HepG2 (cell line): ENCODE data around the gene RPTOR. TPM values are rescaled to one million over a fixed set of nuclear protein-coding genes. Genes with fewer than 3 reads are reported as not detected.

ENCODE experiments used
- ATAC-seq: fragments of 200-7000 bp; cut with Tn5 transposase; 3 replicates; pipeline ENCODE4 v1.9.1; 2020; ENCODE audit warnings: mild to moderate bottlenecking, moderate library complexity
- BruUV-seq: library from RNA; stranded (reverse); fragments of 400-500 nt; replicated peaks from 2 replicates; lab custom pipeline; 2021; lab: Mats Ljungman, UMichigan
- CTCF ChIA-PET: fragments of 300-600 bp; formaldehyde crosslinking; extraction: SDS; loops from one replicate; lab custom pipeline; 2021; ENCODE audit warnings: low total read pairs, inconsistent platforms, low intra/inter-chr PET ratio; lab: Yijun Ruan, JAX
- POLR2A ChIA-PET: fragments of 350-600 bp; sonication (Branson Sonifier 250); formaldehyde crosslinking; loops from one replicate; lab custom pipeline; 2020; ENCODE audit warnings: antibody characterized with exemption, inconsistent platforms; lab: Yijun Ruan, JAX
- DNase-seq: peaks from one replicate; pipeline ENCODE4 v3.0.0-alpha.2; 2015; ENCODE audit warnings: low spot score
- FAIRE-seq: peaks from 3 replicates; lab custom pipeline; 2011; peaks lifted over from hg19 to GRCh38; lab: Jason Lieb, UNC
- H2AFZ ChIP-seq: one replicate; pipeline ENCODE4 v1.6.1; 2011; ENCODE audit warnings: low read length, inconsistent platforms
- H3K27ac ChIP-seq: fragments of 300-600 bp; 3 replicates; pipeline ENCODE4 v1.8.0; 2011; ENCODE audit warnings: mixed run types, mild to moderate bottlenecking, mixed read lengths, low read length, inconsistent platforms; ENCODE audit not compliant: insufficient read depth; ENCODE audit errors: extremely low read length
- H3K27me3 ChIP-seq, 2 experiments: fragments of 200-600 bp in 1 of 2; 2 replicates in 1 of 2; 3 replicates in 1 of 2; pipeline versions ENCODE4 v1.6.0 to v1.8.0; 2011; ENCODE audit warnings: low read length in 2 of 2, mild to moderate bottlenecking in 2 of 2, moderate library complexity in 2 of 2, inconsistent platforms in 1 of 2; ENCODE audit not compliant: insufficient read depth in 2 of 2, control insufficient read depth in 1 of 2
- H3K36me3 ChIP-seq, 2 experiments: fragments of 200-600 bp in 1 of 2; replicated peaks in 1 of 2; 2 replicates in 1 of 2; 3 replicates in 1 of 2; pipeline versions ENCODE4 v1.5.1 to v1.8.0; 2011; ENCODE audit warnings: low read length in 2 of 2, inconsistent platforms in 1 of 2; ENCODE audit not compliant: insufficient read depth in 2 of 2, control insufficient read depth in 1 of 2
- H3K4me1 ChIP-seq: 2 replicates; pipeline ENCODE4 v1.5.1; 2012; ENCODE audit warnings: low read length, inconsistent platforms; ENCODE audit not compliant: insufficient read depth
- H3K4me2 ChIP-seq: 2 replicates; pipeline ENCODE4 v1.6.0; 2011; ENCODE audit warnings: low read depth, low read length, inconsistent platforms
- H3K4me3 ChIP-seq, 3 experiments: fragments of 200-600 bp in 1 of 3; sonication (generic), shearing (Covaris generic) in 1 of 3; replicated peaks in 1 of 3; 2 replicates each; pipeline ENCODE4 v1.5.1; 2011 to 2016; ENCODE audit warnings: low read length in 3 of 3, inconsistent platforms in 2 of 3, low read depth in 2 of 3, mild to moderate bottlenecking in 2 of 3, control low read depth in 1 of 3, mixed read lengths in 1 of 3; ENCODE audit not compliant: insufficient read depth in 1 of 3
- H3K79me2 ChIP-seq: one replicate; pipeline ENCODE4 v1.6.1; 2011; ENCODE audit warnings: low read length, inconsistent platforms; ENCODE audit not compliant: insufficient read depth
- H3K9ac ChIP-seq: 2 replicates; pipeline ENCODE4 v1.6.0; 2011; ENCODE audit warnings: mild to moderate bottlenecking, low read depth, low read length, inconsistent platforms; ENCODE audit not compliant: insufficient read depth
- H3K9me3 ChIP-seq: 2 replicates; pipeline ENCODE4 v1.5.1; 2012; ENCODE audit warnings: mild to moderate bottlenecking, low read length
- H4K20me1 ChIP-seq: 2 replicates; pipeline ENCODE4 v1.6.0; 2011; ENCODE audit warnings: inconsistent platforms, mild to moderate bottlenecking, low read length, moderate library complexity; ENCODE audit not compliant: insufficient read depth
- SCMH1 ChIP-seq: sonication (generic); formaldehyde crosslinking; IDR thresholded peaks from 2 replicates; pipeline ENCODE4 v1.9.0; 2021; ENCODE audit warnings: missing genetic modification reagents, mild to moderate bottlenecking, borderline replicate concordance
- ZNF501 ChIP-seq: sonication (generic); formaldehyde crosslinking; IDR thresholded peaks from 2 replicates; pipeline ENCODE4 v1.5.1; 2020; ENCODE audit warnings: mild to moderate bottlenecking, moderate library complexity, missing genetic modification reagents
- ZNF530 ChIP-seq: sonication (generic); formaldehyde crosslinking; IDR thresholded peaks from 2 replicates; pipeline ENCODE4 v1.5.0; 2020; ENCODE audit warnings: low read depth, mild to moderate bottlenecking, missing genetic modification reagents
- WGBS: methylation state at CpG from one replicate; pipeline ENCODE4 v1.1.6; 2017; ENCODE audit warnings: low lambda C conversion rate; 5-methylcytosine and 5-hydroxymethylcytosine counted together
- in situ Hi-C: cut with HindIII; loops from 2 replicates; pipeline ENCODE4 v1.10.0; 2017; ENCODE audit warnings: low pct_unique_long_range_greater_than_20kb; ENCODE audit not compliant: extremely low pct_ligation_motif_present
- intact Hi-C: fragments of 100-400 bp; cut with micrococcal nuclease; formaldehyde crosslinking; loops from one replicate; pipeline ENCODE4 v1.10.0; 2022; ENCODE audit not compliant: unreplicated experiment
- polyA plus RNA-seq, 8 experiments: library from polyadenylated mRNA; depleted of rRNA in 3 of 8; stranded (reverse) in 7 of 8; unstranded in 1 of 8; fragments of >200 nt; fragmentation: Illumina TruSeq in 4 of 8; extraction: Trizol in 4 of 8; gene quantifications; 2 replicates each; pipeline versions ENCODE4 v1.2.1 to v1.2.3, GENCODE V29; 2011 to 2016; ENCODE audit warnings: low read depth in 4 of 8, missing spikeins in 1 of 8, mixed read lengths in 1 of 8; ENCODE audit not compliant: insufficient read depth in 1 of 8
- total RNA-seq, 5 experiments: library from RNA; depleted of rRNA; stranded (reverse); fragments of >200 nt; fragmentation: Illumina TruSeq; extraction: Trizol; gene quantifications; 2 replicates each; pipeline ENCODE4 v1.2.3, GENCODE V29; 2016; ENCODE audit warnings: low read depth in 1 of 5
- TF ChIP-seq, protein P1 (sequence below): sonication (generic); formaldehyde crosslinking; IDR thresholded peaks from 2 replicates; pipeline ENCODE4 v1.4.0; 2020; ENCODE audit warnings: mild to moderate bottlenecking, missing genetic modification reagents

Gene RPTOR
- total and polyA plus RNA-seq, 2 of the 13 experiments (the other 11 are each of a cell fraction or from before 2014, with no cell fraction given) = 6.6 to 25.3 TPM

DNA sequence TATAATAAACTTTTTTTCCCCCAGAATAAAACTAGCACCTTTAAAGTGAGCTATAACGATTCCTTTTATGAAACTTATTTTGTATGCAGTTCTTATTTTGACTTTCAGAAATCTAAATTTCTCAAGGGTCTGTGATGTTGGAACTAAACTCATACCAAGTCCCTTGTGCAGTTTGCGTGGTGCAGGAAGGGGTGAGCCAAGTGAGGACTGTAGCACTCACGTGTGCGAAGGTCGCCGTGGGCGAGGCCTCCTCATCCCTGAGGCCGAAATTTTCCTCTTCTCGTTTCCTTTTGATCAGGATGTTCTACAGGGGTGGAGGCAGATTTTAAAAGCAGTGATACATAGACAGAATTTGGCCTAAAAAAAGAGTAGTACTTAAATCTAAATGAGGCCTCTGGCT, 73.7 kb downstream of the RPTOR start:
- H3K36me3 ChIP-seq = peaks cover 0 to 6% of the 10 kb centered on the region in 2 experiments; a peak in 1 of 5 replicates
- ATAC-seq = no peak
- BruUV-seq = no TSS peak
- TF ChIP-seq, protein P1, sequence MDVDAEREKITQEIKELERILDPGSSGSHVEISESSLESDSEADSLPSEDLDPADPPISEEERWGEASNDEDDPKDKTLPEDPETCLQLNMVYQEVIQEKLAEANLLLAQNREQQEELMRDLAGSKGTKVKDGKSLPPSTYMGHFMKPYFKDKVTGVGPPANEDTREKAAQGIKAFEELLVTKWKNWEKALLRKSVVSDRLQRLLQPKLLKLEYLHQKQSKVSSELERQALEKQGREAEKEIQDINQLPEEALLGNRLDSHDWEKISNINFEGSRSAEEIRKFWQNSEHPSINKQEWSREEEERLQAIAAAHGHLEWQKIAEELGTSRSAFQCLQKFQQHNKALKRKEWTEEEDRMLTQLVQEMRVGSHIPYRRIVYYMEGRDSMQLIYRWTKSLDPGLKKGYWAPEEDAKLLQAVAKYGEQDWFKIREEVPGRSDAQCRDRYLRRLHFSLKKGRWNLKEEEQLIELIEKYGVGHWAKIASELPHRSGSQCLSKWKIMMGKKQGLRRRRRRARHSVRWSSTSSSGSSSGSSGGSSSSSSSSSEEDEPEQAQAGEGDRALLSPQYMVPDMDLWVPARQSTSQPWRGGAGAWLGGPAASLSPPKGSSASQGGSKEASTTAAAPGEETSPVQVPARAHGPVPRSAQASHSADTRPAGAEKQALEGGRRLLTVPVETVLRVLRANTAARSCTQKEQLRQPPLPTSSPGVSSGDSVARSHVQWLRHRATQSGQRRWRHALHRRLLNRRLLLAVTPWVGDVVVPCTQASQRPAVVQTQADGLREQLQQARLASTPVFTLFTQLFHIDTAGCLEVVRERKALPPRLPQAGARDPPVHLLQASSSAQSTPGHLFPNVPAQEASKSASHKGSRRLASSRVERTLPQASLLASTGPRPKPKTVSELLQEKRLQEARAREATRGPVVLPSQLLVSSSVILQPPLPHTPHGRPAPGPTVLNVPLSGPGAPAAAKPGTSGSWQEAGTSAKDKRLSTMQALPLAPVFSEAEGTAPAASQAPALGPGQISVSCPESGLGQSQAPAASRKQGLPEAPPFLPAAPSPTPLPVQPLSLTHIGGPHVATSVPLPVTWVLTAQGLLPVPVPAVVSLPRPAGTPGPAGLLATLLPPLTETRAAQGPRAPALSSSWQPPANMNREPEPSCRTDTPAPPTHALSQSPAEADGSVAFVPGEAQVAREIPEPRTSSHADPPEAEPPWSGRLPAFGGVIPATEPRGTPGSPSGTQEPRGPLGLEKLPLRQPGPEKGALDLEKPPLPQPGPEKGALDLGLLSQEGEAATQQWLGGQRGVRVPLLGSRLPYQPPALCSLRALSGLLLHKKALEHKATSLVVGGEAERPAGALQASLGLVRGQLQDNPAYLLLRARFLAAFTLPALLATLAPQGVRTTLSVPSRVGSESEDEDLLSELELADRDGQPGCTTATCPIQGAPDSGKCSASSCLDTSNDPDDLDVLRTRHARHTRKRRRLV (CRISPR knock-in tag) = no peak
- no peak for TF ChIP-seq ZNF530
- TF ChIP-seq SCMH1 (CRISPR knock-in tag) = no peak
- no peak for TF ChIP-seq ZNF501 (CRISPR knock-in tag)
- peaks cover 72% of the 10 kb centered on the region for H3K79me2 ChIP-seq
- H3K9me3 ChIP-seq = no peaks in the 10 kb centered on the region
- H3K9ac ChIP-seq = no peak overlapping the region
- H2AFZ ChIP-seq = no peak overlapping the region
- H3K4me3 ChIP-seq = no peak overlapping the region
- DNase-seq = no peak
- POLR2A ChIA-PET = interaction anchor here (1.3 kb wide), 1 partner anchor 11 kb away, joined by 5 read pairs; no protein-coding TSS in a partner anchor
- in situ Hi-C loops (no loop called here), intact Hi-C loops (no loop called here)
- 96% methylated on average over 9 of the region's 9 CpGs for WGBS
- H3K27me3 ChIP-seq = no peaks in the 10 kb centered on the region
- no peak for FAIRE-seq
- CTCF ChIA-PET = interaction anchor here (1.2 kb wide), 1 partner anchor 43 kb away, joined by 3 read pairs; no protein-coding TSS in a partner anchor
- no peaks in the 10 kb centered on the region for H4K20me1 ChIP-seq
- H3K27ac ChIP-seq = no peak overlapping the region
- H3K4me2 ChIP-seq = no peak overlapping the region
- H3K4me1 ChIP-seq = no peaks in the 10 kb centered on the region
